ENCODE measurements around the gene LDLRAD4.
"Not testable (repeated sequence)": the region's sequence is repeated elsewhere in the genome, so short reads cannot be mapped to it uniquely, and the experiment has no call there.

The LDLRAD4 gene

DNA sequence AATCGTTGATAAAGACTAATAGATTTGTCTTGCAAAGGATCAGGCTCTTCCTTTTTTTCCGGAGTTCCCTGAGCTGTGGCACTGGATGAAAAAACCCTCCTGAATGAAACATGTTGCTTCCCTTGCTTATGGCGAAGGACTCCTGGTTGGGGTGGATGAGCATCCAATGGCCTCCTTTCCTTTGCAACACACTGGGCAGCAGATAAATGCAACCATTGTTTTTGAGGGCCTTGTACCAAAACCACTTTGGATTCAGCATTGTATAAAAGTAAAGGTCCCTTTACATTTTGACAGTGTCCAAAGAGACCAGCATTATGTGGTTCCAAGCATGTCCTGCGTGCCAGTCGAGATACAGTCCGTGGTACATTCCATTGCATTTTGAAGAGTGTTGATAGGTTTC lies 463.1 kb downstream of the LDLRAD4 start:
- no peak for DNase-seq (ENCODE audit: low read depth)

DNA sequence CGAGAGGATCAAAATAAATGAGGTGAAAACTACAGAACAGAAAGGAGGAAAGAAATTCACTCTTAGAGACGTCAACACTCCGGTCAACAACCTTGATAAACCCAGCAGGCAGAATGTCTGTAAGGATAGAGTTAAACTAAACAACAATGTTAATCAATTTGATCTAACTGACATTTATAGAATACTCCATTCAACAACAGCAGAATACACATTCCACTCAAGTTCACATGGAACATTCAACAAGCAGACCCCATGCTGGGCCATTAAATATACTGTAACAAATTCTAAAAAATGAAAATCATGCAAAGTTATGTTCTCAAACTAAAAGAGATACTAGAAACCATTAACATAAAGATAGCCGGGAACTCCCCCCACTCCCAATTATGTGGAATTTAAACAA lies 466.0 kb downstream of the LDLRAD4 start:
- DNase-seq (ENCODE audit: low read depth): no peak

DNA sequence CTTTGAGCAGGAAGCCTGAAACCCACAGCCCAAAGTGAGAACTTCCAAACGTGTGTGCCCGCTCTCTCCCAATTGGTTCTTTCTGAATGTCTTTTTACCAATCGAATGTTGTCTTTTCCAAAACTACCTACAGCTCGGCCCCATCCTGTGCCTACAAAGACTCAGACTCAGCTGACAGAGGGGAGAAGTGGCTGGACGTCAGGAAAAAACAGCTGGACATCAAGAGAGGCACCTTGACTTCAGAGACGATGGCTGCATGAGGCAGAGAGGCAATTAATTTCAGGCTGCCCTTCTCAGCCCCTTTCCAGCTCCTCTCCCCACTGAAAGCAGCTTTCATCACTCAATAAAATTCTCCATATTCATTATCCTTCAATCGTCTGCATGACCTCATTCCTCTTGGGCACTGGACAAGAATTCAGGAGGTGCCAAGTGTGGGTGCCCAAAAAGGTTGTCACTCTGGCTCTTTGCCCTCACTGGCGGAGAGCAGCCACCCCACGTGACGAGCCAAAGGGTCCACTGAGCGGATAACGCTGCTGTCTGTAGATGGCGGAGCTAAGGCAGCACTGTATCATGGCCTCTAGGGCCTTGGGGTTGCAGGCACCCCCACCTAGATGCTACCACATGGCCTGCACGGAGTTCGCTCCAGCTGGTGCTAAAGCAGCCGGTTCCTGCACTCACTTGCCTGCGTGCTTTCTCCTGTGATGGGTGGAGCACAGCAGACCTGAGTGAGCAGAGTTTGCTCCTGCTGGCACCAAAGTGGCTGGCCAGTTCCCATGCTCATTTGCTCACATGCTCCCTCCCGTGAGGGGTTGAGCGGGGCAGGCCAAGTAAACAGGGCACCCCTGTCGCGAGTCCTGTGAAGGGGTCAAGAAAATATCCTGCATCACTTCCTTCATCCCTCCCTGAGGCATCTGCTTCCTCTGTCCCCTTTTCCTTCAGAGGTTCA lies 469.9 kb downstream of the LDLRAD4 start:
- DNase-seq (ENCODE audit: low read depth): no peak

DNA sequence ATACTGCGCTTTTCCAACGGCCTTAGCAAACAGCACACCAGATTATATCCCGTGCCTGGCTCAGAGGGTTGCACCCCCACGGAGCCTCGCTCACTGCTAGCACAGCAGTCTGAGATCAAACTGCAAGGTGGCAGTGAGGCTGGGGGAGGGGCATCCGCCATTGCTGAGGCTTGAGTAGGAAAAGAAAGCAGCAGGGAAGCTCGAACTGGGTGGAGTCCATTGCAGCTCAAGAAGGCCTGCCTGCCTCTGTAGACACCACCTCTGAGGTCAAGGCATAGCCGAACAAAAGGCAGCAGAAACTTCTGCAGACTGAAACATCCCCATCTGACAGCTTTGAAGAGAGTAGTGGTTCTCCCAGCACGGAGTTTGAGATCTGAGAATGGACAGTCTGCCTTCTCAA lies 471.5 kb downstream of the LDLRAD4 start:
- DNase-seq (ENCODE audit: low read depth): not testable (repeated sequence)

DNA sequence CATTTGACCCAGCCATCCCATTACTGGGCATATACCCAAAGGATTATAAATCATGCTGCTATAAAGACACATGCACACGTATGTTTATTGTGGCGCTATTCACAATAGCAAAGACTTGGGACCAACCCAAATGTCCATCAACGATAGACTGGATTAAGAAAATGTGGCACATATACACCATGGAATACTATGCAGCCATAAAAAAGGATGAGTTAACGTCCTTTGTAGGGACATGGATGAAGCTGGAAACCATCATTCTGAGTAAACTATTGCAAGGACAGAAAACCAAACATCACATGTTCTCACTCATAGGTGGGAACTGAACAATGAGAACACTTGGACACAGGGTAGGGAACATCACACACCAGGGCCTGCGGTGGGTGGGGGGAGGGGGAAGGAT lies 476.8 kb downstream of the LDLRAD4 start:
- DNase-seq (ENCODE audit: low read depth): not testable (repeated sequence)

DNA sequence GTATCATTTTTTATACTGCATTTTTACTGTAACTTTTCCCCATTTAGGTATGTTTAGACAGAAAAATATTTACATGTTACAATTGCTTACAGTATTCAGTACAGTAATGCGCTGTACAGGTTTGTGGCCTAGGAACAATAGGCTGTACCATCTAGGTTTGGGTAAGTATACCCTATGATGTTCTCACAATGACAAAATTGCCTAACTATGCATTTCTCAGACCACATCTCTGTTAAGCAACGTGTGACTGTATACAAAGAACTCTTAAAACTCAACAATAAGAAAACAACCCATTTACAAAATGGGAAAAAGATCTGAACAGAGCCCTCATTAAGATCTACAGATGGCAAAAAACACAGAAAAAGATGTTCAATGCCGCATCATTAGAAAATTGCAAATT lies 478.4 kb downstream of the LDLRAD4 start:
- no peak for DNase-seq (ENCODE audit: low read depth)

DNA sequence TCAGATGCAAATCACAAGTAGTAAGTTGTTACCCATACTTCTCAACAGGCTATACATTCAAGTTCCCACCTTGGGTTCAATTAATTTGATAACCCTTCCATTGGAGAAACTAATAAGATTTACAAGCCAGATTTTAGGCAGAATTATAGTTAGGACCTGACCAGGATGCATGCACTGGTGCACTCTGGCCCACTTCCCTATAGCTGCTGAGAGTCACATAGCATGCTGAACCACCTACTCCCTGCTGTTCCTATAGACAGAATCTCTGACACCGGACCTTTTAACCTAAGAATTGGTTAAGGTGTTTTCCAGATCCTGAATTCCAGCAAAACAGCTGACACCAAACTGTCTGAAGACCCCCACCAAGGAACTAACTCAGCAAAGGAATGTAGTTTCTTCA lies 481.6 kb downstream of the LDLRAD4 start:
- no peak for DNase-seq (ENCODE audit: low read depth)
